ENCODE measurements around the gene NOS3. TPM values are rescaled to one million over a fixed set of nuclear protein-coding genes. Genes with fewer than 3 reads are reported as not detected.
A peak's percentile ranks its signal among the peaks of the same experiment; 100 is the strongest.

The NOS3 gene
- total RNA-seq, 1 experiment from 2014 or later, result 16.5 TPM

GRCh38 chr7:151043959-151044358 lies 53.1 kb downstream of the NOS3 start:
- Histone ChIP-seq H3K36me3 (replicated peaks; ENCODE audit: control insufficient read depth, insufficient read depth, low read length) (no peaks in the 10 kb centered on the region; the same call in 1 of the 2 replicates), H3K4me3 (ENCODE audit: insufficient read depth, low read depth, low read length) (no peak overlapping the region), H3K27me3 (ENCODE audit: control insufficient read depth, insufficient read depth, low read length) (no peaks in the 10 kb centered on the region; the same call in 1 of the 2 replicates)
- DNase-seq, result no peak

- Histone ChIP-seq H3K36me3 (replicated peaks; ENCODE audit: control insufficient read depth, insufficient read depth, low read length) (no peaks in the 10 kb centered on the region; the same call in 1 of the 2 replicates), H3K27me3 (ENCODE audit: control insufficient read depth, insufficient read depth, low read length) (peaks cover 6% of the 10 kb centered on the region), H3K4me3 (ENCODE audit: insufficient read depth, low read depth, low read length) (no peak overlapping the region)
- DNase-seq, result no peak
These were observed 54.4 kb downstream of the NOS3 start for GRCh38 chr7:151045262-151045661.

GRCh38 chr7:151045967-151046366 lies 55.1 kb downstream of the NOS3 start:
- DNase-seq, result no peak
- peaks cover 12% of the 10 kb centered on the region for H3K27me3 ChIP-seq (ENCODE audit: control insufficient read depth, insufficient read depth, low read length)
- no peak overlapping the region for H3K4me3 ChIP-seq (ENCODE audit: insufficient read depth, low read depth, low read length)
- H3K36me3 ChIP-seq (replicated peaks; ENCODE audit: control insufficient read depth, insufficient read depth, low read length), result no peaks in the 10 kb centered on the region; the same call in 1 of the 2 replicates

- no peak for DNase-seq
- H3K27me3 ChIP-seq (ENCODE audit: control insufficient read depth, insufficient read depth, low read length), result peaks cover 17% of the 10 kb centered on the region
- H3K4me3 ChIP-seq (ENCODE audit: insufficient read depth, low read depth, low read length), result no peak overlapping the region
These were observed 56.1 kb downstream of the NOS3 start for GRCh38 chr7:151046603-151047573.

GRCh38 chr7:151047976-151048815 lies 57.4 kb downstream of the NOS3 start, which contains the start of gene ASIC3:
TSS of gene ASIC3 (plus strand) at chr7:151048531. CDS start at chr7:151048886, 355 bp downstream.
- peaks cover 18% of the 10 kb centered on the region for H3K27me3 ChIP-seq (ENCODE audit: control insufficient read depth, insufficient read depth, low read length)
- no peak for DNase-seq
- no peak within 1 kb of the TSS for H3K4me3 ChIP-seq (ENCODE audit: insufficient read depth, low read depth, low read length)
- H3K36me3 ChIP-seq (replicated peaks; ENCODE audit: control insufficient read depth, insufficient read depth, low read length), result no peaks in the 10 kb centered on the region

More at GRCh38 chr7:151046603-151047573, 56.1 kb downstream of the NOS3 start:
- no peaks in the 10 kb centered on the region; the same call in 1 of the 2 replicates for H3K36me3 ChIP-seq (replicated peaks; ENCODE audit: control insufficient read depth, insufficient read depth, low read length)

- Histone ChIP-seq H3K27me3 (ENCODE audit: control insufficient read depth, insufficient read depth, low read length) (peaks cover 18% of the 10 kb centered on the region), H3K4me3 (ENCODE audit: insufficient read depth, low read depth, low read length) (no peak overlapping the region), H3K36me3 (replicated peaks; ENCODE audit: control insufficient read depth, insufficient read depth, low read length) (no peaks in the 10 kb centered on the region)
- no peak for DNase-seq
These were observed 58.2 kb downstream of the NOS3 start for GRCh38 chr7:151048911-151049463.

- DNase-seq, result peak; percentile 95
- Histone ChIP-seq H3K36me3 (replicated peaks; ENCODE audit: control insufficient read depth, insufficient read depth, low read length) (no peaks in the 10 kb centered on the region), H3K4me3 (ENCODE audit: insufficient read depth, low read depth, low read length) (peak overlapping the region; percentile 10; the same call in 1 of the 2 replicates), H3K27me3 (ENCODE audit: control insufficient read depth, insufficient read depth, low read length) (peaks cover 18% of the 10 kb centered on the region)
These were observed 60.3 kb downstream of the NOS3 start for GRCh38 chr7:151051108-151051507.

GRCh38 chr7:151053096-151053495 lies 62.3 kb downstream of the NOS3 start:
- Histone ChIP-seq H3K36me3 (replicated peaks; ENCODE audit: control insufficient read depth, insufficient read depth, low read length) (no peaks in the 10 kb centered on the region), H3K4me3 (ENCODE audit: insufficient read depth, low read depth, low read length) (no peak overlapping the region), H3K27me3 (ENCODE audit: control insufficient read depth, insufficient read depth, low read length) (peaks cover 22% of the 10 kb centered on the region)
- no peak for DNase-seq

GRCh38 chr7:151053751-151054150 lies 62.9 kb downstream of the NOS3 start:
- no peak for DNase-seq
- Histone ChIP-seq H3K27me3 (ENCODE audit: control insufficient read depth, insufficient read depth, low read length) (peaks cover 22% of the 10 kb centered on the region), H3K4me3 (ENCODE audit: insufficient read depth, low read depth, low read length) (no peak overlapping the region), H3K36me3 (replicated peaks; ENCODE audit: control insufficient read depth, insufficient read depth, low read length) (no peaks in the 10 kb centered on the region)

- DNase-seq, result no peak
- H3K27me3 ChIP-seq (ENCODE audit: control insufficient read depth, insufficient read depth, low read length), result peaks cover 11% of the 10 kb centered on the region
- no peak overlapping the region for H3K4me3 ChIP-seq (ENCODE audit: insufficient read depth, low read depth, low read length)
- H3K36me3 ChIP-seq (replicated peaks; ENCODE audit: control insufficient read depth, insufficient read depth, low read length), result no peaks in the 10 kb centered on the region
These were observed 65.5 kb downstream of the NOS3 start for GRCh38 chr7:151056283-151056665.

- H3K27me3 ChIP-seq (ENCODE audit: control insufficient read depth, insufficient read depth, low read length), result peaks cover 7% of the 10 kb centered on the region
- H3K4me3 ChIP-seq (ENCODE audit: insufficient read depth, low read depth, low read length), result peak overlapping the region; percentile 84
- peak; percentile 89 for DNase-seq
- no peaks in the 10 kb centered on the region for H3K36me3 ChIP-seq (replicated peaks; ENCODE audit: control insufficient read depth, insufficient read depth, low read length)
These were observed 66.1 kb downstream of the NOS3 start for GRCh38 chr7:151056666-151057505.

GRCh38 chr7:151057506-151057988 lies 66.7 kb downstream of the NOS3 start, which contains the start of gene CDK5:
TSS of gene CDK5 (minus strand) at chr7:151057897. CDS start at chr7:151057848, 49 bp downstream.
- no peak for DNase-seq
- peaks cover 7% of the 10 kb centered on the region for H3K27me3 ChIP-seq (ENCODE audit: control insufficient read depth, insufficient read depth, low read length)
- H3K36me3 ChIP-seq (replicated peaks; ENCODE audit: control insufficient read depth, insufficient read depth, low read length), result no peaks in the 10 kb centered on the region
- H3K4me3 ChIP-seq (ENCODE audit: insufficient read depth, low read depth, low read length), result peak within 1 kb of the TSS; percentile 84

- DNase-seq, result peak; percentile 99
- peaks cover 7% of the 10 kb centered on the region for H3K27me3 ChIP-seq (ENCODE audit: control insufficient read depth, insufficient read depth, low read length)
- H3K36me3 ChIP-seq (replicated peaks; ENCODE audit: control insufficient read depth, insufficient read depth, low read length), result no peaks in the 10 kb centered on the region
- H3K4me3 ChIP-seq (ENCODE audit: insufficient read depth, low read depth, low read length), result peak overlapping the region; percentile 84
These were observed 67.4 kb downstream of the NOS3 start for GRCh38 chr7:151057989-151058780.
